ENCODE measurements around the gene RPS6KB1. TPM values are rescaled to one million over a fixed set of nuclear protein-coding genes. Genes with fewer than 3 reads are reported as not detected.
"Not testable (repeated sequence)": the region's sequence is repeated elsewhere in the genome, so short reads cannot be mapped to it uniquely, and the experiment has no call there.

The RPS6KB1 gene
- polyA plus RNA-seq, 3 donors: 7.4 to 12.5 (median 11.1) TPM

GRCh38 chr17:59975166-59975565 lies 82.2 kb downstream of the RPS6KB1 start:
- not testable (repeated sequence) for H3K27ac ChIP-seq (ENCODE audit: low read depth, low read length)
- 88 to 93% (median 91%) methylated on average over 4 to 6 of the region's 6 CpGs for WGBS, 3 donors

GRCh38 chr17:59996608-59997007 lies 103.7 kb downstream of the RPS6KB1 start:
- WGBS, 3 donors: 64 to 83% (median 71%) methylated on average over 2 of the region's 3 CpGs
- not testable (repeated sequence) for H3K27ac ChIP-seq (ENCODE audit: low read depth, low read length)

Other genes starting within 250 kb of the RPS6KB1 start
- gene PTRH2, start 185.7 kb upstream of the RPS6KB1 start, polyA plus RNA-seq: 10 to 100 TPM; 12.8 to 35.4 (median 24.0) TPM
- 100 to 1,000 TPM in 1 of 3 donors, 10 to 100 TPM in 2; 53.2 to 143 (median 55.5) TPM for gene VMP1, start 185.5 kb upstream of the RPS6KB1 start, polyA plus RNA-seq
- 1 to 10 TPM; 4.1 to 8.8 (median 4.5) TPM for gene TUBD1, start 178 bp upstream of the RPS6KB1 start, polyA plus RNA-seq
- 10 to 100 TPM in 2 of 3 donors, 1 to 10 TPM in 1; 7.4 to 19.5 (median 11.6) TPM for gene RNFT1, start 71.6 kb downstream of the RPS6KB1 start, polyA plus RNA-seq
- 1 to 10 TPM; 5.9 to 8.2 (median 6.3) TPM for gene HEATR6, start 185.8 kb downstream of the RPS6KB1 start, polyA plus RNA-seq